ENCODE data around the gene THSD7B.

DNA sequence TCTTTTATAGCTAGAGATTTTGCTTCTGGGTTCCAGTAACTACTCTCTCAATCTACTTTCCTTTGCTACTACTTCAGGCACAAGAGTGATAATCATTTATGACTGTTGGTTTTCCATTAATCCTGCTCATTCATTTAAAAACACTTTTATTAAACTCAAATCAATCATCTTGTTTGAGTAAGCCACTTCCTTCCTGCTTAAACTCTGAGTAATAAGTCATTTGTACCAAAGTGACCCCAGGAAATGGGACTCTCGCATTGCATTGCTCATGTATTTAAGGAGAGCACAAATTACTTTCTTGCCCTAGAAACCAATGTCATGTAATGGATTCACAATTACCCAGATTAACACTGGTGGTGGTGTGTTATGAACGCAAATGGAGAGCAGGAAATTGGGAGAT is 928.2 kb downstream of the THSD7B start:
- no peak for TF ChIP-seq USF1 (CRISPR knock-in tag; IDR thresholded peaks at IDR 0.05)
- TF ChIP-seq PHF8 (IDR thresholded peaks at IDR 0.05; ENCODE audit: borderline replicate concordance, low read length): no peak
- TF ChIP-seq TCF3 (CRISPR knock-in tag; IDR thresholded peaks at IDR 0.05): no peak
- TF ChIP-seq POLR2AphosphoS5 (IDR thresholded peaks at IDR 0.05; ENCODE audit: control insufficient read depth, insufficient read depth, low read depth, low read length): no peak
- TF ChIP-seq ZNF12 (CRISPR knock-in tag; IDR thresholded peaks at IDR 0.05): no peak
- no peak for TF ChIP-seq POLR2A (conservative IDR thresholded peaks at IDR 0.05)
- TF ChIP-seq NCOR1 (IDR thresholded peaks at IDR 0.05): no peak
- TF ChIP-seq ZNF274 (IDR thresholded peaks at IDR 0.05; ENCODE audit: borderline replicate concordance, low read depth, low read length): no peak

Data from K562 (cell line).